SK-N-SH (cell line): ENCODE measurements around the gene XK. TPM values are rescaled to one million over a fixed set of nuclear protein-coding genes. Genes with fewer than 3 reads are reported as not detected.

ENCODE experiments used
- CTCF ChIA-PET: fragments of 300-600, 350-600 bp; formaldehyde crosslinking; extraction: SDS; loops from one replicate; lab custom pipeline; 2021; lab: Yijun Ruan, JAX
- POLR2A ChIA-PET: fragments of 350-600 bp; sonication (Branson Sonifier 250); formaldehyde crosslinking; extraction: SDS; loops from one replicate; lab custom pipeline; 2020; ENCODE audit warnings: antibody characterized with exemption, inconsistent platforms; lab: Yijun Ruan, JAX
- DNase-seq: peaks from one replicate; pipeline ENCODE4 v3.0.0; 2012
- H2AFZ ChIP-seq: fragments of 200-600 bp; sonication (generic); 2 replicates; pipeline ENCODE4 v1.8.1; 2016; ENCODE audit warnings: antibody characterized with exemption, mild to moderate bottlenecking, low read depth
- H3F3A ChIP-seq: fragments of 200-600 bp; sonication (generic); replicated peaks from 2 replicates; pipeline ENCODE3; 2016; ENCODE audit warnings: antibody characterized with exemption, mild to moderate bottlenecking; ENCODE audit not compliant: insufficient read depth
- H3K27ac ChIP-seq, 2 experiments: fragments of 200-500 bp in 1 of 2; fragments of 200-600 bp in 1 of 2; sonication (Bioruptor generic) in 1 of 2; sonication (generic), shearing (Covaris generic) in 1 of 2; 2 replicates each; pipeline versions ENCODE4 v1.5.1 to v1.6.1; 2014 to 2016; ENCODE audit warnings: low read depth in 2 of 2, inconsistent platforms in 1 of 2, low read length in 1 of 2, mild to moderate bottlenecking in 1 of 2, mixed read lengths in 1 of 2
- H3K27me3 ChIP-seq: fragments of 200-600 bp; sonication (generic), shearing (Covaris generic); 2 replicates; pipeline ENCODE4 v1.6.1; 2016; ENCODE audit warnings: mixed run types; ENCODE audit not compliant: insufficient read depth
- H3K36me3 ChIP-seq, 2 experiments: fragments of 200-500 bp in 1 of 2; fragments of 200-600 bp in 1 of 2; sonication (Bioruptor generic) in 1 of 2; sonication (generic) in 1 of 2; replicated peaks in 1 of 2; 2 replicates each; pipeline versions ENCODE3 to v1.5.1; 2014 to 2016; ENCODE audit warnings: low read length in 1 of 2, mild to moderate bottlenecking in 1 of 2; ENCODE audit not compliant: insufficient read depth in 2 of 2, control insufficient read depth in 1 of 2
- H3K4me1 ChIP-seq, 2 experiments: fragments of 200-500 bp in 1 of 2; fragments of 200-600 bp in 1 of 2; sonication (Bioruptor generic) in 1 of 2; sonication (generic), shearing (Covaris generic) in 1 of 2; 2 replicates each; pipeline versions ENCODE4 v1.5.1 to v1.6.1; 2014 to 2016; ENCODE audit warnings: low read depth in 1 of 2, low read length in 1 of 2, mixed run types in 1 of 2; ENCODE audit not compliant: insufficient read depth in 2 of 2, control insufficient read depth in 1 of 2
- H3K4me2 ChIP-seq: fragments of 200-600 bp; sonication (generic), shearing (Covaris generic); 2 replicates; pipeline ENCODE4 v1.6.1; 2017; ENCODE audit warnings: mixed run types
- H3K4me3 ChIP-seq, 2 experiments: fragments of 200-500 bp in 1 of 2; fragments of 200-600 bp in 1 of 2; sonication (Bioruptor generic) in 1 of 2; sonication (generic), shearing (Covaris generic) in 1 of 2; 2 replicates each; pipeline versions ENCODE4 v1.5.1 to v1.8.1; 2014 to 2016; ENCODE audit warnings: low read depth in 2 of 2, inconsistent platforms in 1 of 2, low read length in 1 of 2, mild to moderate bottlenecking in 1 of 2, mixed read lengths in 1 of 2, moderate library complexity in 1 of 2
- H3K79me2 ChIP-seq: fragments of 200-600 bp; sonication (generic); 2 replicates; pipeline ENCODE4 v1.8.1; 2017; ENCODE audit warnings: mild to moderate bottlenecking; ENCODE audit not compliant: insufficient read depth
- H3K9ac ChIP-seq: fragments of 200-600 bp; sonication (generic); 2 replicates; pipeline ENCODE4 v1.6.1; 2017; ENCODE audit warnings: mixed run types
- H3K9me2 ChIP-seq: fragments of 200-600 bp; sonication (generic); 2 replicates; pipeline ENCODE4 v1.6.1; 2017; ENCODE audit warnings: mixed run types
- H3K9me3 ChIP-seq: fragments of 200-600 bp; sonication (generic); 2 replicates; pipeline ENCODE4 v1.6.1; 2017; ENCODE audit warnings: mixed run types, mild to moderate bottlenecking, moderate library complexity
- H4K20me1 ChIP-seq: fragments of 200-600 bp; sonication (generic); 2 replicates; pipeline ENCODE4 v1.6.1; 2017; ENCODE audit warnings: mild to moderate bottlenecking, mixed run types; ENCODE audit not compliant: insufficient read depth
- CHD2 ChIP-seq: fragments of 150-350 bp; IDR thresholded peaks from 2 replicates; pipeline ENCODE4 v1.6.1; 2018; ENCODE audit warnings: low read length; ENCODE audit not compliant: partially characterized antibody
- ELF1 ChIP-seq: IDR thresholded peaks from 2 replicates; pipeline ENCODE4 v1.4.0; 2012
- EP300 ChIP-seq, 2 experiments: IDR thresholded peaks; 2 replicates each; pipeline versions ENCODE4 v1.4.0 to v1.6.1; 2012; ENCODE audit warnings: borderline replicate concordance in 1 of 2, low read depth in 1 of 2, low read length in 1 of 2
- FOXM1 ChIP-seq: IDR thresholded peaks from 2 replicates; pipeline ENCODE4 v1.4.0; 2012; ENCODE audit warnings: low read depth, mild to moderate bottlenecking
- IRF3 ChIP-seq: fragments of 150-350 bp; IDR thresholded peaks from 2 replicates; pipeline ENCODE4 v1.6.1; 2016; ENCODE audit warnings: mild to moderate bottlenecking, low read depth, low read length
- JUND ChIP-seq: IDR thresholded peaks from 2 replicates; pipeline ENCODE4 v1.4.0; 2012
- MEF2A ChIP-seq: IDR thresholded peaks from 2 replicates; pipeline ENCODE4 v1.4.0; 2012; ENCODE audit warnings: low read depth, borderline replicate concordance
- NFIC ChIP-seq: IDR thresholded peaks from 2 replicates; pipeline ENCODE4 v1.4.0; 2012; ENCODE audit warnings: borderline replicate concordance
- WGBS: methylation state at CpG from one replicate; pipeline ENCODE4 v1.1.6; 2017; ENCODE audit warnings: low lambda C conversion rate; 5-methylcytosine and 5-hydroxymethylcytosine counted together
- polyA plus RNA-seq, 3 experiments: library from polyadenylated mRNA; depleted of rRNA; stranded (reverse); fragments of >200 nt; gene quantifications; 2 replicates each; pipeline ENCODE4 v1.2.3, GENCODE V29; 2012
- TF ChIP-seq, protein P1 (sequence below): fragments of 150-350 bp; IDR thresholded peaks from 2 replicates; pipeline ENCODE4 v1.6.1; 2017; ENCODE audit warnings: antibody characterized with exemption, low read length, low read depth, borderline replicate concordance
- TF ChIP-seq, protein P2 (sequence below): IDR thresholded peaks from 2 replicates; pipeline ENCODE4 v1.4.0; 2012; ENCODE audit warnings: low read depth

XK gene
- polyA plus RNA-seq, 1 of the 3 experiments (the other 2 are of a cell fraction) = not detected

GRCh38 chrX:37686369-37686995 lies 891 bp downstream of the XK start:
- Histone ChIP-seq H3K9me3 (no peaks in the 10 kb centered on the region), H3K27me3 (peaks cover 16% of the 10 kb centered on the region; the same call in 1 of the 2 replicates), H3K4me1 (peaks cover 0 to 3% of the 10 kb centered on the region in 2 experiments; a peak in 1 of 4 replicates), H3K79me2 (no peaks in the 10 kb centered on the region), H3K9ac (no peak overlapping the region), H2AFZ (no peak overlapping the region), H3K9me2 (no peaks in the 10 kb centered on the region), H3K4me3 (no peak overlapping the region), H3K36me3 (no peaks in the 10 kb centered on the region), H3F3A (no peaks in the 10 kb centered on the region), H3K4me2 (no peak overlapping the region), H3K27ac (no peak overlapping the region), H4K20me1 (no peaks in the 10 kb centered on the region)
- 54% methylated on average over 6 of the region's 9 CpGs for WGBS
- no peak for DNase-seq
- POLR2A ChIA-PET = no interaction called here
- CTCF ChIA-PET = no interaction called here
- TF ChIP-seq NFIC = no peak
- TF ChIP-seq, protein P1, sequence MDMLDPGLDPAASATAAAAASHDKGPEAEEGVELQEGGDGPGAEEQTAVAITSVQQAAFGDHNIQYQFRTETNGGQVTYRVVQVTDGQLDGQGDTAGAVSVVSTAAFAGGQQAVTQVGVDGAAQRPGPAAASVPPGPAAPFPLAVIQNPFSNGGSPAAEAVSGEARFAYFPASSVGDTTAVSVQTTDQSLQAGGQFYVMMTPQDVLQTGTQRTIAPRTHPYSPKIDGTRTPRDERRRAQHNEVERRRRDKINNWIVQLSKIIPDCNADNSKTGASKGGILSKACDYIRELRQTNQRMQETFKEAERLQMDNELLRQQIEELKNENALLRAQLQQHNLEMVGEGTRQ = no peak
- no peak for TF ChIP-seq JUND
- no peak for TF ChIP-seq CHD2
- TF ChIP-seq FOXM1 = no peak
- TF ChIP-seq, protein P2, sequence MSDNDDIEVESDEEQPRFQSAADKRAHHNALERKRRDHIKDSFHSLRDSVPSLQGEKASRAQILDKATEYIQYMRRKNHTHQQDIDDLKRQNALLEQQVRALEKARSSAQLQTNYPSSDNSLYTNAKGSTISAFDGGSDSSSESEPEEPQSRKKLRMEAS = no peak
- TF ChIP-seq EP300 (IDR thresholded peaks at IDR 0.05; ENCODE audit: borderline replicate concordance in 1 of 2, low read depth in 1 of 2, low read length in 1 of 2) = no peak
- TF ChIP-seq ELF1 = no peak

GRCh38 chrX:37686996-37687395 lies 1.4 kb downstream of the XK start:
- no peaks in the 10 kb centered on the region for H3K36me3 ChIP-seq
- no peak for TF ChIP-seq MEF2A
- no peak for TF ChIP-seq IRF3
- no peak overlapping the region for H3K4me3 ChIP-seq
- H3K9ac ChIP-seq = no peak overlapping the region
- no peak overlapping the region for H3K27ac ChIP-seq
- H3K27me3 ChIP-seq = peaks cover 16% of the 10 kb centered on the region; the same call in 1 of the 2 replicates
- ChIA-PET CTCF (no interaction called here), POLR2A (no interaction called here)
- no peak overlapping the region for H2AFZ ChIP-seq
- H3K9me3 ChIP-seq = no peaks in the 10 kb centered on the region
- H3K79me2 ChIP-seq = no peaks in the 10 kb centered on the region
- no peak for DNase-seq
- H3K4me1 ChIP-seq = peaks cover 0 to 3% of the 10 kb centered on the region in 2 experiments; a peak in 1 of 4 replicates
- H3K4me2 ChIP-seq = no peak overlapping the region
- 44% methylated on average over 3 of the region's 3 CpGs for WGBS
- H4K20me1 ChIP-seq = no peaks in the 10 kb centered on the region
- H3K9me2 ChIP-seq = no peaks in the 10 kb centered on the region
- H3F3A ChIP-seq = no peaks in the 10 kb centered on the region
